GM19372 (cell line): ENCODE measurements around the gene NAA10.

ENCODE experiments used
- ATAC-seq: cut with Tn5 transposase; IDR thresholded peaks from one replicate; pipeline ENCODE4 v1.9.1; 2021; ENCODE audit warnings: mild to moderate bottlenecking, low read depth, moderate library complexity; ENCODE audit not compliant: unreplicated experiment

NAA10 gene

GRCh38 chrX:153886915-153887314 lies 47.9 kb downstream of the NAA10 start:
- no peak for ATAC-seq

- ATAC-seq: no peak
Observed at GRCh38 chrX:153885968-153886903, 48.6 kb downstream of the NAA10 start, which contains the start of gene L1CAM. Gene L1CAM (minus strand): TSS chrX:153886173. CDS start chrX:153875836, 10,337 bp downstream.

- ATAC-seq: no peak
Observed at GRCh38 chrX:153885208-153885787, 49.5 kb downstream of the NAA10 start.

- ATAC-seq: no peak
Observed at GRCh38 chrX:153884590-153884989, 50.2 kb downstream of the NAA10 start.

- no peak for ATAC-seq
Observed at GRCh38 chrX:153884136-153884535, 50.7 kb downstream of the NAA10 start.

GRCh38 chrX:153883163-153883843 lies 51.5 kb downstream of the NAA10 start:
- ATAC-seq: no peak

GRCh38 chrX:153882557-153882956 lies 52.3 kb downstream of the NAA10 start:
- ATAC-seq: no peak

GRCh38 chrX:153882086-153882498 lies 52.7 kb downstream of the NAA10 start:
- no peak for ATAC-seq

GRCh38 chrX:153881281-153881680 lies 53.6 kb downstream of the NAA10 start:
- no peak for ATAC-seq

GRCh38 chrX:153880440-153880815 lies 54.4 kb downstream of the NAA10 start:
- no peak for ATAC-seq

GRCh38 chrX:153879741-153880439 lies 54.9 kb downstream of the NAA10 start:
- ATAC-seq: no peak
